Liver (tissue), 3 donors: ENCODE measurements around the gene MTA2.

ENCODE experiments used
- CTCF ChIP-seq: fragments of 150-350 bp; IDR thresholded peaks from 2 replicates; pipeline ENCODE4 v1.5.1; 2017; ENCODE audit warnings: improper control_type of control experiment, low read depth, low read length; ENCODE audit not compliant: missing input control
- EGR1 ChIP-seq, 2 donors: IDR thresholded peaks; 2 replicates each; pipeline ENCODE4 v1.6.1; 2016 to 2018; ENCODE audit warnings: antibody characterized with exemption in 2 of 2, low read depth in 2 of 2
- FOXA1 ChIP-seq: IDR thresholded peaks from 2 replicates; pipeline ENCODE4 v1.6.1; 2016; ENCODE audit warnings: antibody characterized with exemption
- JUND ChIP-seq, 2 donors: IDR thresholded peaks; 2 replicates each; pipeline ENCODE4 v1.6.1; 2016; ENCODE audit warnings: antibody characterized with exemption in 2 of 2
- SP1 ChIP-seq: IDR thresholded peaks from 2 replicates; pipeline ENCODE4 v1.6.1; 2018; ENCODE audit warnings: antibody characterized with exemption, mild to moderate bottlenecking
- YY1 ChIP-seq: IDR thresholded peaks from 2 replicates; pipeline ENCODE4 v1.6.1; 2016; ENCODE audit warnings: antibody characterized with exemption, mild to moderate bottlenecking
- ZBTB33 ChIP-seq: IDR thresholded peaks from 2 replicates; pipeline ENCODE4 v1.6.1; 2016; ENCODE audit warnings: antibody characterized with exemption
- TF ChIP-seq, protein P1 (sequence below): IDR thresholded peaks from 2 replicates; pipeline ENCODE4 v1.6.1; 2016; ENCODE audit warnings: antibody characterized with exemption
- TF ChIP-seq, protein P2 (sequence below): IDR thresholded peaks from 2 replicates; pipeline ENCODE4 v1.6.1; 2016; ENCODE audit warnings: antibody characterized with exemption, mild to moderate bottlenecking
- TF ChIP-seq, protein P3 (sequence below): IDR thresholded peaks from 2 replicates; pipeline ENCODE4 v1.6.1; 2016; ENCODE audit warnings: antibody characterized with exemption
- donor health status: healthy.
- donor health status: healthy.

DNA sequence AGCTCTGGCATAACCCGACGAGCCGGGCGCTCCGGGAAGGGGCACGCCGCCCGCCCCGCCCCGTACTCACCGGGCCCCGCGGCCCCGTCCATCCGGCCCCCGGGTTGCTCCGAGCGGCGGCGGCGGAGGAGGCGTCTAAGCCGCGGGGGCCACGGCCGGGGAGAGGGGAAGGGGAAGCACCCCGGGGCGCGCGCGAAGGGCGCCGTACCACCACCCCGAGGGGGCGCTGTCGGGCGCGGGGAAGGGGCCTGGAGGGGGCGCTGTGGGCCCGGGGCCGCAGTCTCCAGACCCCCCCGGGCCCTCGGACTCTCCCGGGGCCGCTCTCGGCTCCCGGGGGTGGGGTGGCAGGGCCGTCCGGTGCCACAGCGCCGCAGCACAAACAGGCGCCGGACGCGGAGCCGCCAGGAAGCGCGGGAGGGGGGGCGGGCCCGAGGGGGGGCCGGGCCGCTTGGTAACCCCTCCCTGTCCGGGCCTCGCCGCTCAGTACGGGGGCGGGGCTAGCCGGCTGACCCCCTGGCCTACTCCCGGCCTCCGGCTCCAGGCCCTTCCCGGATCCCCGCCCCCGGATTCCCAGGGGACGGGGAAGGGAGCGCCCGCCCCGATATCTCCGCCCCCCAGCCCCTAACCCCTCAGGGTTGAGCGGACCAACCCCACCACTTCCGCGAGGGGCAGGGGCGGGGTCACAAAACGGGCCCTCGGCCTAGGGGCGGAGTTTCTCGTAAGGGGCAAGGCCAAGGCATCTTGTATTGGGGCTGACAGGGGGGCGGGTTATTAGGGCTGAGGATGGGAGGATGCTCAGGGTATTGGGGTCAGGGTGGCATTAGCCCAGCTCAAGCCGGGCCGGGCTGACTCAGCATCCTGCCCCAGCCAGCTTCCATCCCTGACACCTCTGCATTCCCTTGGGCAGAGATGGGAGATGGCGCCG is 11.0 kb upstream of the MTA2 start, which contains the start of the genes EML3 and ROM1:
- no peak for TF ChIP-seq YY1
- peak; percentile 10 for TF ChIP-seq SP1
- no peak for TF ChIP-seq FOXA1
- TF ChIP-seq EGR1 (IDR thresholded peaks at IDR 0.05; ENCODE audit: low read depth in 2 of 2): peak; percentile 75 to 85
- TF ChIP-seq, protein P1, sequence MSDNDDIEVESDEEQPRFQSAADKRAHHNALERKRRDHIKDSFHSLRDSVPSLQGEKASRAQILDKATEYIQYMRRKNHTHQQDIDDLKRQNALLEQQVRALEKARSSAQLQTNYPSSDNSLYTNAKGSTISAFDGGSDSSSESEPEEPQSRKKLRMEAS: no peak
- peak; percentile 77 for TF ChIP-seq CTCF
- no peak for TF ChIP-seq ZBTB33
- TF ChIP-seq, protein P2, sequence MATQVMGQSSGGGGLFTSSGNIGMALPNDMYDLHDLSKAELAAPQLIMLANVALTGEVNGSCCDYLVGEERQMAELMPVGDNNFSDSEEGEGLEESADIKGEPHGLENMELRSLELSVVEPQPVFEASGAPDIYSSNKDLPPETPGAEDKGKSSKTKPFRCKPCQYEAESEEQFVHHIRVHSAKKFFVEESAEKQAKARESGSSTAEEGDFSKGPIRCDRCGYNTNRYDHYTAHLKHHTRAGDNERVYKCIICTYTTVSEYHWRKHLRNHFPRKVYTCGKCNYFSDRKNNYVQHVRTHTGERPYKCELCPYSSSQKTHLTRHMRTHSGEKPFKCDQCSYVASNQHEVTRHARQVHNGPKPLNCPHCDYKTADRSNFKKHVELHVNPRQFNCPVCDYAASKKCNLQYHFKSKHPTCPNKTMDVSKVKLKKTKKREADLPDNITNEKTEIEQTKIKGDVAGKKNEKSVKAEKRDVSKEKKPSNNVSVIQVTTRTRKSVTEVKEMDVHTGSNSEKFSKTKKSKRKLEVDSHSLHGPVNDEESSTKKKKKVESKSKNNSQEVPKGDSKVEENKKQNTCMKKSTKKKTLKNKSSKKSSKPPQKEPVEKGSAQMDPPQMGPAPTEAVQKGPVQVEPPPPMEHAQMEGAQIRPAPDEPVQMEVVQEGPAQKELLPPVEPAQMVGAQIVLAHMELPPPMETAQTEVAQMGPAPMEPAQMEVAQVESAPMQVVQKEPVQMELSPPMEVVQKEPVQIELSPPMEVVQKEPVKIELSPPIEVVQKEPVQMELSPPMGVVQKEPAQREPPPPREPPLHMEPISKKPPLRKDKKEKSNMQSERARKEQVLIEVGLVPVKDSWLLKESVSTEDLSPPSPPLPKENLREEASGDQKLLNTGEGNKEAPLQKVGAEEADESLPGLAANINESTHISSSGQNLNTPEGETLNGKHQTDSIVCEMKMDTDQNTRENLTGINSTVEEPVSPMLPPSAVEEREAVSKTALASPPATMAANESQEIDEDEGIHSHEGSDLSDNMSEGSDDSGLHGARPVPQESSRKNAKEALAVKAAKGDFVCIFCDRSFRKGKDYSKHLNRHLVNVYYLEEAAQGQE: no peak
- TF ChIP-seq JUND (IDR thresholded peaks at IDR 0.05): no peak
- TF ChIP-seq, protein P3, sequence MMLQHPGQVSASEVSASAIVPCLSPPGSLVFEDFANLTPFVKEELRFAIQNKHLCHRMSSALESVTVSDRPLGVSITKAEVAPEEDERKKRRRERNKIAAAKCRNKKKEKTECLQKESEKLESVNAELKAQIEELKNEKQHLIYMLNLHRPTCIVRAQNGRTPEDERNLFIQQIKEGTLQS: no peak
